OCI-LY1 (cell line): Measurements from ENCODE around the gene STEAP3.

Experiments used
- CTCF ChIP-seq: fragments of 200-600 bp; sonication (generic), shearing (Covaris generic); IDR thresholded peaks from 2 replicates; pipeline ENCODE4 v1.5.1; 2017; ENCODE audit warnings: mild to moderate bottlenecking, antibody characterized with exemption, low read length, moderate library complexity, mixed read lengths
- EZH2 ChIP-seq: fragments of 200-600 bp; sonication (generic), shearing (Covaris generic); IDR thresholded peaks from 2 replicates; pipeline ENCODE4 v1.8.0; 2017; ENCODE audit warnings: borderline replicate concordance, mixed run types, mild to moderate bottlenecking, antibody characterized with exemption, low read length, moderate library complexity, mixed read lengths

- no peak for TF ChIP-seq CTCF
- TF ChIP-seq EZH2, result no peak
Measured at GRCh38 chr2:119221609-119222008, 2.0 kb upstream of the STEAP3 start.
